GF-D8 (cell line): ENCODE results near the gene ADRB2.
"Not testable (repeated sequence)": the region's sequence is repeated elsewhere in the genome, so short reads cannot be mapped to it uniquely, and the experiment has no call there.

Experiments used
- DNase-seq: peaks from one replicate; lab custom pipeline; 2025; lab: John Stamatoyannopoulos, UW

ADRB2 gene

DNA sequence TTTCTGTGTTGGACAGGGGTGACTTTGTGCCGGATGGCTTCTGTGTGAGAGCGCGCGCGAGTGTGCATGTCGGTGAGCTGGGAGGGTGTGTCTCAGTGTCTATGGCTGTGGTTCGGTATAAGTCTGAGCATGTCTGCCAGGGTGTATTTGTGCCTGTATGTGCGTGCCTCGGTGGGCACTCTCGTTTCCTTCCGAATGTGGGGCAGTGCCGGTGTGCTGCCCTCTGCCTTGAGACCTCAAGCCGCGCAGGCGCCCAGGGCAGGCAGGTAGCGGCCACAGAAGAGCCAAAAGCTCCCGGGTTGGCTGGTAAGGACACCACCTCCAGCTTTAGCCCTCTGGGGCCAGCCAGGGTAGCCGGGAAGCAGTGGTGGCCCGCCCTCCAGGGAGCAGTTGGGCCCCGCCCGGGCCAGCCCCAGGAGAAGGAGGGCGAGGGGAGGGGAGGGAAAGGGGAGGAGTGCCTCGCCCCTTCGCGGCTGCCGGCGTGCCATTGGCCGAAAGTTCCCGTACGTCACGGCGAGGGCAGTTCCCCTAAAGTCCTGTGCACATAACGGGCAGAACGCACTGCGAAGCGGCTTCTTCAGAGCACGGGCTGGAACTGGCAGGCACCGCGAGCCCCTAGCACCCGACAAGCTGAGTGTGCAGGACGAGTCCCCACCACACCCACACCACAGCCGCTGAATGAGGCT lies at the start of gene ADRB2:
ADRB2 (plus strand) TSS at position 559 of the 686 bp plus-strand sequence. CDS start 221 bp downstream, outside the sequence.
- no peak for DNase-seq

DNA sequence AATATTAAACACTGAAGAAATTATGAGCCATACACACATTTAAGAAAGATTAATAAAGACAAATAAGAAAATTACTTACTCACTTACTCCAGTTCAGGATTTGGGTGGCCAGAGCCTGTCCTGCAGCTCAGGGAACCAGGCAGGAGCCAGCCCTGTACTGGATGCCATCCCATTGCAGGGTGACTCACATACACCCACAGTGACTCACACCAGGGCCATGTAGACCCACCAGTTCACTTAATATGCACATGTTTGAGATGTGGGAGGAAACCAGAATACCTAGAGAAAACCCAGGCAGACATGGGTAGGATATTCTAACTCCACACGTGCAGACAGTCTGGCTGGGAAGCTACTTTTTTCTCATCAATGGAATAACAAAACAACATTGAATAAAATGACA lies 49.6 kb upstream of the ADRB2 start:
- no peak for DNase-seq

DNA sequence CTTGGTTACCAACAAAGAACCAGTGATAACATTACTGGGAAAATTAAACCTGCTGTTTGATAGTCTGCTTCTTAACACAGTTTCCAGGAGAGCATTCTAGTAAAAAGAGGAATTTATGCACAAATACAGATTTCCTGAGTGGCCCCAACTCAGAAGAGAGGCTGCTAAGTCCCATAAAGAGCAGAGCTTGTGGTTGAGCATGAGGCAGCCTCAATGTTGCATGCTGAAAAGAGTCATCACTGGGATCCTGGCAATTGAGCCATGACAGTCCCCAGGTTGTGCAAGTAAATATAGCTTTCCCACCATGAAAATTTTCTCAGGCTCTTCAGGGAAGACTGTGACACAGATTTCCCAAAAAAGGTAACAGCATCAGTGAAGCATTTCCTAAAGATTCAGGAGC lies 47.5 kb upstream of the ADRB2 start:
- DNase-seq: no peak

- DNase-seq: no peak
Measured at GRCh38 chr5:148780711-148781110, 45.7 kb upstream of the ADRB2 start.

- no peak for DNase-seq
Measured at GRCh38 chr5:148781766-148782165, 44.6 kb upstream of the ADRB2 start.

DNA sequence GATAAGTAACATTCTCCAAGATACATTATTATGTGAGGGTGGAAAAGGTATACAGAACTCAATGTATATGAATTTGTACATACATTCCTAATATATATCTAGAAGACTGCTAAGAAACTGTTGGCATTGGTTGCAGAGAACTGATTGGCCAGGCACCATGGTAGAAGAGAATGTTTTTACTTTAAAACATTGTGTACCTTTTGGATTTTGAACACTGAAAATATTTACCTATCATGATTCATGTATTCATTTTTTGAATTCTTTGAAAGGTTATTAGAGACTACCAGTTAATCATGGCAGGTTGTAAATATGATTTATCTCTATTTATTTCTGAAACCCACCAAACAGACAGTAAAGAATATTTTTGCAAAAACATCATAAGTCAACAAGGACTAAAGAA lies 41.2 kb upstream of the ADRB2 start:
- no peak for DNase-seq

- no peak for DNase-seq
Measured at GRCh38 chr5:148786456-148786855, 40.0 kb upstream of the ADRB2 start.

GRCh38 chr5:148788636-148789035 lies 37.8 kb upstream of the ADRB2 start:
- no peak for DNase-seq

DNA sequence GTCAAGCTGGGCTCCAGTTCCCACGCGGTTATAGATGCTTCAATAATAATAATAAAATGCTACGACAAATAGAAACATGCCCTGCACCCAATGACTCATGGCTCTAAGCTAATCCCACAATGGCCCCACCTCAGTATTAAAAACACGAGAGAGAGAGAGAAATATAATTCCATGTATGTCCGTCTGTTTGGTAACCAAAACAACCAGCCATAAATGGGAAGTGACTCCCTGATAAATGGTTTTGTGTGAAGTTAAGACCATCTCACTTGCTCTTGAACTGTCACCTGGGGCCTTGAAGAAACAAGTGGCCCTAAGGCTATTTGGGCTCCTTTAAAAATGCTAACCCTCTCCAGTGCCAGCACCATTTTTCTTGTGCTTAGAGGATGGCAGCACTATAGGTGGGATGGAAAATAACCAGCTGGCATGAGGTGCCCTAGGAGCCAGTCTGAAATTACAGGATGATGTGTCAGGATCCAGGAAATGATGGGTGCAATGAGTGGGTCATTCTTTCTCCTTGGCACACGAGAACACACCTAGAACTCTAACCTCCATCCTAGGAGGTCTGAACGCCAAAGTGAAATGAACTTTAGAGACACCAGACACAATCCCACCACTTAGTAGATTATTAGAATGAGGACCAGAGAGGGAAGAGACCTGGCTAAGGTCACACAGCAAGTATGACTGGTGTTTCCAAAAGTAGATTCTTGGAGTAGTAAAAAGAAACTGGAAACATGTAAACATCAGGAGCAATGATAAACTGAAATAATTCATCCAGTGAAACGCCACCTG lies 35.7 kb upstream of the ADRB2 start:
- DNase-seq: no peak

DNA sequence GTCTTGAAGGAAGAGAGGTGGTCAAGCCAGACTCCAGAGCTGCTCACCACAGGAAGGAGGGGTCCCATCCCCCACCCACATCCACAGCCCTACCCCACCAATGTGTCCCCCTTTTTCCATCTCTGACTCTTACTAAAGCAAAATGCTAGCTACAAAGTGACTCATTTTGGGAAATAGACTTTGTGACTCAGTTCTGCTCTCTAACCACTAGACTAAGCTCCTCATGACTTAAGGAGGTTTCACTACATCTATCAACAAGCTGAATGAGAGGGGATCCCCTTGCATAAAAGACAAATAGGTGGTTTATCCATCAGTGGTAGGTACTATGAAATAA lies 35.1 kb upstream of the ADRB2 start:
- DNase-seq: no peak

GRCh38 chr5:148791696-148792095 lies 34.7 kb upstream of the ADRB2 start:
- no peak for DNase-seq

- DNase-seq: no peak
Measured at GRCh38 chr5:148792744-148793143, 33.7 kb upstream of the ADRB2 start.

DNA sequence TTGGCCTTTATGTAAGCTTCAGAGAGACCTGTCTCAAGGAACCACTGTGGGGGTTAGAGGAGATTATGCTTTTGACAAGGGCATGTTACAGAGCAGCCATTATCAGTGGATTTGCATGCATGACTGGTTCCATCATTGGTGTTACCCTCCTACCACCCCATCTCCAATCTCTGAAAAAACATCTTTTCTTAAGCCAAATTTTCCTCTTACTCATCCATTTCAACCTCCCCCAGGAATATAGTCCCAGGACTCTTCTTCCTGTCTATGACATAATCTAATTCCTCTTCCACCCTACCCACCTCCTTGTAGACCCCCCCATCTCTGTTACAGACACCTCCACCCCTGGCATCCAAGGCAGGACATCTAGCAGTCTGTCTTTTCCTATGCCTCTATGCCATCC lies 33.1 kb upstream of the ADRB2 start:
- DNase-seq: no peak

GRCh38 chr5:148794275-148794674 lies 32.1 kb upstream of the ADRB2 start:
- DNase-seq: no peak

DNA sequence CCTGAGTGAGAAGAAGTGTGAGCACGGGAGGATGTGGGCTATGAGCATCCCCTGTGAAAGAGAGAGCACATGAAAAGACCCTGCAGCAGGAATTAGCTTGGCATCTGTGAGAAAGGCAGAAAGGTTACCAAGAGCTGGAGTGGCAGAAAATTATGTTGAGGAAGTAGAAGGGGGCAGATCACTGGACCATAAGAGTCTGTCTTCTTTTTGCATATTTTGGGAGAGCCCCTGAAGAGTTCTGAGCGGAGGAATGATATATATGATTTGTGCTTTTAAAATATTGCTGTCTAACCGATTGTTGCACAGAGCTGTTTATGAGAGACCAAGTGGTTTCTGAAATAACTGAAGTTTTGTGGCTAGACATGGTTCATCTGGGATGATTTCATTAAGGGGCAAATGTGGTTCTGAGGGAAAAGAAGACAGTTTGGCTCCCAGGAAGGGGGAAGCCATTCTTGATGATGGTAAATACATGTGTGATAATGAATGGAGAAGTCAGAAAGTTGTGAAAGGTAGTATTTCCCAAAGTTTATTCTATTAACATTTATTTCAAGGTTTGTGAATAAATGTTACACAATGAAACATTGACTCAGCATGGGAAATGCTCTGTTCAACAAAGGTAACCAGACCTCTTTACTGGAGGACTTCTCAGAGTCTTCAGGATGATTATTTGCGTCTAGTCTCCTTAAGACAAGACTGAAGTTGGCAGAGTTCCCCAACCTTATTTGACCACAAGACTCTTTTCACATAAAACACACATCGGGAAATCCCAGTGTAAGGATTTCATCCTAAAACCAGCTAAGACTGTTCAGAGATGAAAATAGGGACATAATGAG lies 31.5 kb upstream of the ADRB2 start:
- DNase-seq: no peak

DNA sequence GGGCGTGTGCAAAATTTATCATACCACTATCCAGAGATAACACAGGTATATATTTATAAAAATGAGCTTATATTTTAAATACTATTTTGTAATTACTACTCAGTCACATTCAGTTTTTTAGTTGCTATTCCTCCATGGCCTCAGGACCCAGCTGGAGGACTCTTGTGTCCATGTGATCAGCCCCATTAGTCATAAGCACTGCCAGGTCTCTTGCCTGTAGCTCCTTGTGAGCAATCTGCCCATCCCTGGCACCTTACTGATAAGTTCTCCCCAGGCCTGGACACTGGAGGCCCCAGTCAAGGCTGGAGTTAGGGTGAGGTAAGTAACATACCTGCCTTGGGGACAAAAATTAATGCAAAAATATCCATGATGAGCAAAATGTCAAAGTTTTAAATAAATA lies 29.5 kb upstream of the ADRB2 start:
- no peak for DNase-seq

DNA sequence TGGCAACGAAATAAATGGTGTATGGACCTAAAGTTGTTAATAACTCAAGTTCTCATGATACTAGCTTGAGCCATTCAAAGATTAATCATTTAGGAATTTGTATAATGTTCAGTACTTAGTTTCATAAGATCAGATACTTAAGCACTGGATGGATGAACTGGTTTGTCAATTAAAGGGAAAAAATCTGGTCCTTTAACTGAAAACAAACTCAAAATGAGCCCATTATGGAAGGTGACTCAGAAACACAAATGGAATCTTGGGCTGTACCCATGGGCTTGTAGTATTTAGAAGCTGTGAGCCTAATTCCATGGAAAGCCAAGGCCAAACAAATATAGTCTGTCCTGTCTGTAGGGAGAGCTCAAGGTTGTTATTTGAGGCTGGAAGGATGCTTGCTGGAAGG lies 27.6 kb upstream of the ADRB2 start:
- no peak for DNase-seq

DNA sequence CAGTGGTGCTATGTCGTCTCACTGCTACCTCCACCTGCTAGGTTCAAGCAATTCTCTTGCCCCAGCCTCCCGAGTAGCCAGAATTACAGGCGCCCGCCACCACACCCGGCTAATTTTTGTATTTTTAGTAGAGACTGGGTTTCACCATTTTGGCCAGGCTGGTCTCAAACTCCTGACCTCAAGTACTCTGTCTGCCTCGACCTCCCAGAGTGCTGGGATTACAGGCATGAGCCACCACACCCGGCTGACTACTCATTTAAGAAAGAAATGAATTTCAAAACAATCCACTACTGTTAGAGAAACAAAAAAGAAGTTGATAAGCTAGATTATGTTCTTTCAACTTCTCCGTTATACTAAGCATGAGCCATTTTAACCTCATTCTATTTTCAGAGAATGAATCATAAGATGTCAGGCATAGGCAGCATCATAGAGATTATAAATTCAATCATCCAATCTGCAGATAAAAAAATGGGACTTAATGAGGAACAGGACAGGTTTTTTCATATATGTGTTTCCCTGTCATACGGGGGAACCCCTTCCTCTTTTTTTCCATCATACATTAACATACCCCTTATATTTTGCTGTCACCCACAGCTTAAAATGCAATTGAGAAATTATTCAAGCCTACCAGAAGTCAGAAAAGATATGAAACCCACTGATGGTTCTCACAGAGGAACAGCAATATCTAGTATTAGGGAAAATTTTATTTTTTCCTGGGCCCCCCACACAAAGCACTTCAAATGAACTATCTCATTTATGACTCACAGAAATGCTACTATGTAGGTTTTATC lies 26.5 kb upstream of the ADRB2 start:
- no peak for DNase-seq

DNA sequence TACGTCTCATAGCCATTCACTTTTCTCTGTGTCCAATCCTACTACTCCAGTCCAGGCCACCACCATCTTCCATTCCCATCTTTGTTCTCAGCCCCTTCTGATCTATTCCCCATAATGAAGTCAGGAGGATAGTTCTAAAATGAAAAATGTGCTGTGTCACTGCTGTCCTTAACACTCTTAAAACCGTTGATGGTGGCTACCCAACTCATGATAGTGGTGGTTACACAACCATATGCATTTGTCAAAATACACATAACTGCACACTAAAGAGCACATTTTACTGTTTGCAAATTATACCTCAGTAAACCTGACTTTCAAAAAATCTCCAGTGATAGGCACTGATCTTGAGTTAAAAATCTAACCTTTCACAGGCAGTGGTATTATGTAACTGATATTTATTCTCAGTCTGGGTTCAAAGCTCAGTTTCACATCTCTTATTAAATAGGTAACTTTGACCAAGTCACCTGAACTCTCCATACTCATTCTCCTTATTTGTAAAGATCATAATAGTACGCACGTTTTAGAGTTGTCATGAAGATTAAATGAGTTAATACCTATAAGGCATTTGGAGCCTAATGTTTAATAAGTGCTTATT lies 24.6 kb upstream of the ADRB2 start:
- no peak for DNase-seq

GRCh38 chr5:148803451-148803850 lies 23.0 kb upstream of the ADRB2 start:
- DNase-seq: not testable (repeated sequence)

GRCh38 chr5:148804393-148804792 lies 22.0 kb upstream of the ADRB2 start:
- DNase-seq: no peak
